Testis (tissue), 2 donors: Measurements from ENCODE around the gene SLC46A3.

Experiments used
- POLR2A ChIP-seq: fragments of 450-650 bp; IDR thresholded peaks from one replicate; pipeline ENCODE4 v1.6.1; 2017; ENCODE audit warnings: antibody characterized with exemption, mild to moderate bottlenecking, moderate library complexity
- TF ChIP-seq, protein P1 (sequence below), 3 experiments: fragments of 450-650 bp in 2 of 3; fragments of 200-600 bp in 1 of 3; sonication (generic) in 1 of 3; IDR thresholded peaks; one replicate each; pipeline ENCODE4 v1.5.1; 2016 to 2019; ENCODE audit warnings: antibody characterized with exemption in 3 of 3, mild to moderate bottlenecking in 2 of 3, moderate library complexity in 1 of 3

DNA sequence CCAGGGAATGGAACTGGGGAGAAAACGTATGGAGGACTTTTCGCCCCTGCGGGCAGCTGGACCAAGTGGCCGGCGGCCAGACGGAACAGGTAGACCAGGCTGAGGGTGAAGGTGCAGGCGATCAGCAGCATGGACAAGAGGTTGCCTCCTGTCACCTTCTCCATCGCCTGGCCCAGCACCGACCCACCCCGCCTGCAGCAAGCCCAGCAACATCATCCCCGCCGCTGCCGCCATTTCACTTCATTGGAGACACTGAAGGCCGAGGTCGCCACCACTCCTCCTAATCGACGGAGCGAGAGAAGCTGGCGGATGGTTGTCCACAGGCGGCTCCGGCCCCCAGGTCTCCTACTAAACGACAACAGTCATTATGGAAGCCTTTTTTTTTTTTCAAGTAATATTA is 5.0 kb upstream of the SLC46A3 start:
- TF ChIP-seq, protein P1, sequence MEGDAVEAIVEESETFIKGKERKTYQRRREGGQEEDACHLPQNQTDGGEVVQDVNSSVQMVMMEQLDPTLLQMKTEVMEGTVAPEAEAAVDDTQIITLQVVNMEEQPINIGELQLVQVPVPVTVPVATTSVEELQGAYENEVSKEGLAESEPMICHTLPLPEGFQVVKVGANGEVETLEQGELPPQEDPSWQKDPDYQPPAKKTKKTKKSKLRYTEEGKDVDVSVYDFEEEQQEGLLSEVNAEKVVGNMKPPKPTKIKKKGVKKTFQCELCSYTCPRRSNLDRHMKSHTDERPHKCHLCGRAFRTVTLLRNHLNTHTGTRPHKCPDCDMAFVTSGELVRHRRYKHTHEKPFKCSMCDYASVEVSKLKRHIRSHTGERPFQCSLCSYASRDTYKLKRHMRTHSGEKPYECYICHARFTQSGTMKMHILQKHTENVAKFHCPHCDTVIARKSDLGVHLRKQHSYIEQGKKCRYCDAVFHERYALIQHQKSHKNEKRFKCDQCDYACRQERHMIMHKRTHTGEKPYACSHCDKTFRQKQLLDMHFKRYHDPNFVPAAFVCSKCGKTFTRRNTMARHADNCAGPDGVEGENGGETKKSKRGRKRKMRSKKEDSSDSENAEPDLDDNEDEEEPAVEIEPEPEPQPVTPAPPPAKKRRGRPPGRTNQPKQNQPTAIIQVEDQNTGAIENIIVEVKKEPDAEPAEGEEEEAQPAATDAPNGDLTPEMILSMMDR (IDR thresholded peaks at IDR 0.05), result no peak
- no peak for TF ChIP-seq POLR2A
